ENCODE measurements around the gene NOS1. TPM values are rescaled to one million over a fixed set of nuclear protein-coding genes. Genes with fewer than 3 reads are reported as not detected.

NOS1 gene
- total and polyA plus RNA-seq, 12 donors, result 0.01 to 2.8 (median 0.45) TPM; not detected in 1

GRCh38 chr12:117273091-117273490 lies 88.3 kb downstream of the NOS1 start:
- H3K27me3 ChIP-seq, result peaks cover 0 to 34% (median 8%) of the 10 kb centered on the region in 7 donors
- H3K9me3 ChIP-seq, result no peaks in the 10 kb centered on the region
- ATAC-seq, result peak in 5 of 8 donors; percentile 24 to 86 (median 69)
- no peak overlapping the region for H3K27ac ChIP-seq
- DNase-seq, result peak in 1 of 2 donors; percentile 20
- H3K4me3 ChIP-seq, result no peak overlapping the region
- intact Hi-C loops (cut with DNase I), result no loop called here
- 55 to 75% methylated on average over 2 of the region's 2 CpGs for WGBS, 2 donors
- no peak for TF ChIP-seq CTCF (IDR thresholded peaks at IDR 0.05)
- no peaks in the 10 kb centered on the region for H3K36me3 ChIP-seq
- H3K4me1 ChIP-seq, result no peaks in the 10 kb centered on the region

DNA sequence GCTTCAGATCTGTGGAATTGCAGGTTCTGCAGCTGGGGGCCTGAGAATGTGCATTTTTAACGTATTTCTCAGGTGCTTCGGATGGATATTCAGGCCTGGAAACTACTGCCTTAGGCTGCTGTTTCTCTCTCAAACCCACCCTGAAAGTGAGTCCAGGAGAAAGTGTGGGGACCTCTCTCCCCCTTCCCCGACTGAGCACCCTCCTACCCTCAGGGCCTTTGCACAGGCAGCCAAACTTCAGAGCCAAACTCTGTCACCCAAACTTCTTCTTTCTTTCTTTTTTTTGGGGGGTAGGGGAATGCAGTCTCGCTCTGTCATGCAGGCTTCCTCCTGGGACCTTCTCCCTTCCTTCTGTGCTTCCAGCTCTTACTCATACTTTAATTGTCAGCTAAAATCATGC lies 88.7 kb downstream of the NOS1 start:
- H3K36me3 ChIP-seq, result no peaks in the 10 kb centered on the region
- H3K27me3 ChIP-seq, result peaks cover 0 to 30% (median 4%) of the 10 kb centered on the region in 7 donors
- H3K27ac ChIP-seq, result no peak overlapping the region
- 79 to 91% methylated on average over 4 of the region's 4 CpGs for WGBS, 2 donors
- no peaks in the 10 kb centered on the region for H3K4me1 ChIP-seq
- H3K4me3 ChIP-seq, result no peak overlapping the region
- intact Hi-C loops (cut with DNase I), result no loop called here
- no peak for TF ChIP-seq CTCF (IDR thresholded peaks at IDR 0.05)
- DNase-seq (no peak), ATAC-seq (no peak)
- no peaks in the 10 kb centered on the region for H3K9me3 ChIP-seq

GRCh38 chr12:117262749-117263148 lies 98.7 kb downstream of the NOS1 start:
- H3K27me3 ChIP-seq, result peaks cover 0 to 9% (median 0%) of the 10 kb centered on the region in 7 donors
- WGBS, 2 donors, result 60 to 67% methylated on average over 3 of the region's 3 CpGs
- ATAC-seq (no peak), DNase-seq (no peak)
- H3K4me3 ChIP-seq, result no peak overlapping the region
- H3K36me3 ChIP-seq, result no peaks in the 10 kb centered on the region
- H3K9me3 ChIP-seq, result no peaks in the 10 kb centered on the region
- no peak for TF ChIP-seq CTCF (IDR thresholded peaks at IDR 0.05)
- no peaks in the 10 kb centered on the region for H3K4me1 ChIP-seq
- H3K27ac ChIP-seq, result no peak overlapping the region
- intact Hi-C loops (cut with DNase I), result no loop called here

- ATAC-seq (no peak), DNase-seq (no peak)
- H3K27me3 ChIP-seq, result peaks cover 0 to 9% (median 0%) of the 10 kb centered on the region in 7 donors
- H3K4me3 ChIP-seq, result no peak overlapping the region
- intact Hi-C loops (cut with DNase I), result no loop called here
- H3K9me3 ChIP-seq, result no peaks in the 10 kb centered on the region
- no peak for TF ChIP-seq CTCF (IDR thresholded peaks at IDR 0.05)
- H3K27ac ChIP-seq, result no peak overlapping the region
- H3K36me3 ChIP-seq, result no peaks in the 10 kb centered on the region
- 83 to 86% methylated on average over 2 of the region's 2 CpGs for WGBS, 2 donors
- no peaks in the 10 kb centered on the region for H3K4me1 ChIP-seq
Measured at GRCh38 chr12:117261247-117261646, 100.2 kb downstream of the NOS1 start.
